ENCODE results near the gene PDZD2.

GRCh38 chr5:32044434-32044833 is 405.5 kb downstream of the PDZD2 start:
- no peak for TF ChIP-seq CTCF (IDR thresholded peaks at IDR 0.05; ENCODE audit: extremely low read depth in 1 of 2, insufficient read depth in 1 of 2, low read depth in 1 of 2, low read length in 2 of 2)
- TF ChIP-seq POLR2A (IDR thresholded peaks at IDR 0.05; ENCODE audit: low read depth, low read length): no peak
- TF ChIP-seq, protein P1, sequence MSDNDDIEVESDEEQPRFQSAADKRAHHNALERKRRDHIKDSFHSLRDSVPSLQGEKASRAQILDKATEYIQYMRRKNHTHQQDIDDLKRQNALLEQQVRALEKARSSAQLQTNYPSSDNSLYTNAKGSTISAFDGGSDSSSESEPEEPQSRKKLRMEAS (IDR thresholded peaks at IDR 0.05; ENCODE audit: insufficient read depth, insufficient read length): no peak
- TF ChIP-seq FOS (IDR thresholded peaks at IDR 0.05; ENCODE audit: borderline replicate concordance, insufficient read depth, low read length): no peak
- TF ChIP-seq EZH2 (IDR thresholded peaks at IDR 0.05; ENCODE audit: borderline replicate concordance, low read depth, low read length, severe bottlenecking): no peak
- no peak for TF ChIP-seq POLR2AphosphoS5 (IDR thresholded peaks at IDR 0.05; ENCODE audit: insufficient read depth, low read depth, low read length)
- no peak for TF ChIP-seq GATA2 (IDR thresholded peaks at IDR 0.05; ENCODE audit: insufficient read depth, insufficient read length, low read depth, low read length)
- no peak for TF ChIP-seq MYC (IDR thresholded peaks at IDR 0.05; ENCODE audit: low read depth, low read length)
- TF ChIP-seq JUN (IDR thresholded peaks at IDR 0.05; ENCODE audit: borderline replicate concordance, insufficient read depth, insufficient read length, low read depth): no peak

Data from endothelial cell of umbilical vein (primary cell).